ENCODE results near the gene METTL8.
"Not testable (repeated sequence)": the region's sequence is repeated elsewhere in the genome, so short reads cannot be mapped to it uniquely, and the experiment has no call there.

The METTL8 gene

DNA sequence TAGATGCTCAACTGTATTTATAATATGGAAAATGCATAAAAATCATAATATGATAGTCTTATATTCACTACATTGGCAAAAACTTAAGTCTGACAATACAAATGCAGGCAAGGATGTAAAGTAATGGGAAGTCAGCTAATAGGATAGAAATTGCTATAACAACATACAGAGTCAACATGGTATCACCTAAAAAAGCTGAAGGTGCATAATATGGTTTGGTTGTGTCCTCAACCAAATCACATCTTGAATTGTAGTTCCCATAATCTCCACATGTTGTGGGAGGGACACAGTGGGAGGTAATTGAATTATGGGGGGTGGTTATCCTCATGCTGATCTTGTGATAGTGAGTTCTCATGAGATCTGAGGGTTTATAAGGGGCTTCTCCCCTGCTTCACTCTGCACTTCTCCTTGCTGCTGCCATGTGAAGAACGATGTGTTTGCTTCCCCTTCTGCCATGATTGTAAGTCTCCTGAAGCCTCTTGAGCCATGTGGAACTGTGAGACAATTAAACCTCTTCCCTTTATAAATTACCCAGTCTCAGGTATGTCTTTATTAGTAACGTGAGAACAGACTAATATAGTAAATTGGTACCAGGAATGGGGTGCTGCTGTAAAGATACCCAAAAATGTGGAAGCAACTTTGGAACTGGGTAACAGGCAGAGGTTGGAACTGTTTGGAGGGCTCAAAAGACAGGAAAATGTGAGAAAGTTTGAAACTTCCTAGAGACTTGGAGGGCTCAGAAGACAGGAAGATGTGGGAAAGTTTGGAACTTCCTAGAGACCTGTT is 10.9 kb downstream of the METTL8 start:
- not testable (repeated sequence) for DNase-seq

DNA sequence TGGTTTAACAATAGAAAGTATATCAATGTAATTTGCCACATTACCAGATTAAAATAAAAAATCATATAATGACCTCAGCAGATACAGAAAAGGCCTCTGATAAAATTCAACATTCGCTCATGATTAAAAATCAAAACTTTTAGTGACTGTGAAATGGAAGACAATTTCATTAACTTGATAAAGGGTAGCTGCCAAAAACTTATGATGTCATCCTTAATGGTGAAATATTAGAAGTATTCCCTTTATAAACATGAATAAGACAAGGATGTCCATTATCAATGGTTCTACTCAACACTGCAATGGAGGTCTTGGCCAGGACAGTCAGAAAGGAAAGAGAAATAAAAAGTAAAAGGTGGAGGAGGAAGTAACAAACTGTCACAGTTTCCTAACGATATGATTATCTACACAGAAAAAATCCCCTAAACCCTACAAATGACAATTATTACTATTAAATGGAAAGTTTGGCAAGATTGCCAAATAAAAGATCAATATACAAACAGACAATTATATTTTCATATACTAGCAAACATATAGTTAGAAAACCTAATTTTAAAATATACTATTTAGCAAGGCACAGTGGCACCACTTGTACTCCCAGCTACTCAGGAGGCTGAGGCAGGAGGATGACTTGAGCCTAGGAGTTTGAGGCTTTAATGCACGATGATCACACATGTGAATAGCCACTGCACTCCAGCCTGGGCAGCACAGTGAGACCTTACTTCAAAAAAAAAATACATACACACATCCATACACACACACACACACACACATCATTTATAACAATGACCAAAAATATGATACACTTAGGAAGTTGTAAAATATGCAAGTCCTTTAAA is 12.8 kb downstream of the METTL8 start:
- no peak for DNase-seq

DNA sequence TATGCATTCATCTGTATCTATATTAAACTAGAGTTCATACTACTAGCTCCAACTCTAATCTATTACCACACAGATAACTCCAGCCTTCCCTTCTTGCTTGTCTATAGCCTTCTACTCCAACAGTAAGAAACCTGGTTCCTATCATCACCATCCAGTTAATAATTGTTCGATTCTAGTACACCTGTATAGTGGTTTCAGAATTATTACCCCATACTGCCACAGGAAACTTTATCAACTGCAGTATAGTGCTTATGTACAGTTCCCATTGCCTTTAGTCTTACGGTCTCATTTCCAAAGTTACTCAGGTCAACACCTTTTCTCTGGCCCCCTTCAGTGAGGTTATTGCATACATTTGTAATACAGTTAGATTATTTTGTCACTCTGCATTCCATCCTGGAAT is 14.5 kb downstream of the METTL8 start:
- DNase-seq = no peak

DNA sequence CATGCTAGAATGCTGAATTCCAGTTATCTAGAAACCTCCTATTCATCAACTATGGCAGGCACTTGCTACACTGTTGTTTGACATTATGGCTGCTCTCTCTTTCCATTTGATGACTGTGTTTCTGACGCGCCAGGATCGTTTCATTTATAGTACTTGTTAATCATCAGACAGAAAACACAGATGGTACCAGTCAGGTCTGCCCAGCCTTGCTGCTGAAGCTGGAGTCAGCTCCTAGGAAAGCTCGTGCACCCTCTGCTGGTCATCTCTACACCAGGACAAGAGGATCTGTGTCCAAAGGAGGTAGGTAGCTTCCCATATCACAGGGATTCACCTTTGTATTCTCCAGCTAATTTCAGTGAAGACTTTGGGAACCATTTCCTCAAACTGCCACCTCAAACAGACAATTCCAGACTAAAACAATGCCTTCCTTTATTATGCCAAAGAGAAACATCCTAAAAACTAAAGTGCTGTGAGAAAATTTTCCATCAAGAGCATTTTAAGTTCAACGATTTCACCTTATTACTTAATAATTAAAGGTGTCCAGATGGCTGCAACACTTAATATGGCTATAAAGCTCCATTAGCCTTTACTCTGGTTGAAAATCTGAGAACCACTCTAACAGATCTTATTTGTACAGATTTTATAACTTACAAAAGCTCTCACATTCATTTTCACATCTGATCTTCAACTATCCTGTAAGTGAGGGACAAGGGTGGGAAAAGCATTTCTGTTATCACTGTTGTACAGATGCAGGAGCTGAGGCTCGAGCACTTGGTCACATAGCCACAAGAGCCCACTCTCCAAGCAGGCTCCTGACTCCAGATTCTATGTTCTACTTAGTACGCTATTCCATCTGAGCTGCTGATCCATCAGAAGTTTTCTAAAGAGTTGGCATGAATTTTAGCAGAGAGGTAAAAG is 17.5 kb downstream of the METTL8 start:
- peak; percentile 76 to 89 (median 84) for DNase-seq

DNA sequence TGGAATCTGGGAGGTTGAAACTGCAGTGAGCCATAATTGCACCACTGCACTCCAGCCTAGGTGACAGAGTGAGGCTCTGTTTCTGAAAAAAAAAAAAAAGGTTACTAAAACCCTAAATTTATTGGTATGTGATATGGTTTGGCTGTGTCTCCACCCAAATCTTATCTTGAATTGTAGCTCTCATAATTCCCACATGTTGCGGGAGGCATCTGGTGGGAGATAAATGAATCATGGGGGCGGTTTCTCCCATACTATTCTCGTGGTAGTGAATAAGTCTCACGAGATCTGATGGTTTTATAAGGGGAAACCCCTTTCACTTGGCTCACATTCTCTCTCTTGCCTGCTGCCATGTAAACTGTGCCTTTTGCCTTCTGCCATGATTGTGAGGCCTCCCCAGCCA is 19.1 kb downstream of the METTL8 start:
- DNase-seq = not testable (repeated sequence)

DNA sequence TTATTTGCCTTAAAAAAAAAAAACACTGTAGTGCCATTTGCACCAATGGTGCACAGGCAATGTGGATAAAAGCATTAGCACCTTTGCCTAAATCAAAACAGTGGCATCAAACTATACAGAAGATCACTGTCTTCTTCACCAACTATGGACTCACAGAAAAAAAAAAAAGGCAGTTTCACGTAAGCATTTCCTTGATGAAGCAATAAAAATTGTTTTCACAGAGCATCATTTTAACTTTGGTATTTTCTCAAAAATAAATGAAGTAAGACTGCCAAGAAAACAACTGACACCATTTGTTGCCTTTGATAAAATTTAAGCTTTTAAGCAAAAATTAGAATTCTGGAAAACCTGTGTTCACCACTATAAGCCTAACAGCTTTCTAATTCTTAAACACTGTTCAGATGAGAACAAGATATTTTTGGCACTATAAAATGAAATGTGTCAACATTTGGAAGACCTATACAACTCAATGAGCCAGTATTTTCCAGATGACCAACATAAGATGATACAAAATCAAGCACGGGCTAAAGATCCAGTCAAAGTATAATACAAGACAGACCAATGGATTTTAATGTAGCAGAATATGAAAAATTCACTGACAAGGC is 21.1 kb downstream of the METTL8 start:
- no peak for DNase-seq

DNA sequence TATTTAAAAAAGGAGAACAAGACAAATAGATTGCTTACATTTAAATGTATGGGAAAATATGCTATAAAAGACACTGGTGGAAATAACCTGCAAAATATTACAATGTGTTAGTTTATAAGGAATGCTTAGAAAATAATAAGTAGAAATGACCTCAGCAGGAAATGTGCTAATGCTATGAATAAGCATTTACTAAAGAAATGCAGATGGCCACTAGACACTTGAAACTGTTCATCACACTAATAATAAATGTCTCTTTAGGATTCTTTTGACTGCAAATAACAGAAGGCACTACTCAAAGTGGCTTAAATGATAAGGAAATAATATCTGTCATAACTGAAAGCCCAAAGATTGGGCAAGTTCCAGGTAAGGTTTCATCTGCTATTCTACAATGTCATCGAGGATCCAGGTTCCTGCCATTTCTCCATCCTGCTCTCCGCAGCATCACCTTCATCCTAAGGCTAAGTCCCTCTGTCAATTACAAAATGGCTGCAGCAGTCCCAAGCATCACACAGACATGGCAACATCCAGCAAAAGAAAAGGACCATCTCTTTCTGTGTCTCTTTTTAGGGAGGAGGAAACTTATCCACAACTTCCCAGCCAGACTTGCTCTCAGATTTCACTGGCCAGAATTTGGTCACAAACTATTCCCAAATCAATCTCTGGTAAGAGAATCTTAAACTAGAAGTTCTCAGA is 21.9 kb downstream of the METTL8 start:
- no peak for DNase-seq

DNA sequence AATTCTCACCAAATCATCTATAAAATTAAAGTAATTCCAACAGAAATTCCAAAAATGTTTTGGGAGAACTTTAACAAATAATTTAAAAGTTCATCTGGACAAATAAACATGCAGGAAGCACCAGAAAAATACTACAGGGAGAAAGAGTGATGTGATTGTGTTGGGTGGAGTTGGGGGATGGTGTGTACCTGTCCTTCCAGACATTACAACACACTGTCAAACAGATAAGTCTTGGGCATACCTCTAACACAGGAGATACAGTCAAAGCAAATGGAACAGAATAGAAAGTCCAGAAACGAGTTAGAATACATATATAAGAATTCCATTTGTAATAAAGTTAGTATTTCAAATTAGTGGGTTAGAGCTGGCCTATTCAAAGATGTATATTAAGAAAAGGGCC is 22.6 kb downstream of the METTL8 start:
- no peak for DNase-seq

DNA sequence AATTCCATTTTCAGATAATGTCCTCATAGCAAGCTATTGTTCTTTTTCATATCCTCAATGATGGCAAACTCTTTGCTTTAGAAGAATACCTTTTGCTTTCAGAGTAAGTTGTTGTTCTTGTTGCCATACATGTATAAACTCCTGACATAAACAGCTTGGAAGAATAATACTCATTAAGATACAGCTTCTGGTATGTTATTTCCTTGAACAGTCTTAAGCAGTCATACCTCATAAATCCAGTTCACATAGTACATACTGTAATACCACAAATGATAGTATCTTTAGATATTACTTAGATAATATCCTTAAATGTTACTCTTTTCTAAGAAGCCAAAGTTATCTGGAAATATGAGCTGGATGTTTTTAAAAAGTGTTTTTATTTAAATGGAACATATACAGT is 23.2 kb downstream of the METTL8 start:
- DNase-seq = no peak

DNA sequence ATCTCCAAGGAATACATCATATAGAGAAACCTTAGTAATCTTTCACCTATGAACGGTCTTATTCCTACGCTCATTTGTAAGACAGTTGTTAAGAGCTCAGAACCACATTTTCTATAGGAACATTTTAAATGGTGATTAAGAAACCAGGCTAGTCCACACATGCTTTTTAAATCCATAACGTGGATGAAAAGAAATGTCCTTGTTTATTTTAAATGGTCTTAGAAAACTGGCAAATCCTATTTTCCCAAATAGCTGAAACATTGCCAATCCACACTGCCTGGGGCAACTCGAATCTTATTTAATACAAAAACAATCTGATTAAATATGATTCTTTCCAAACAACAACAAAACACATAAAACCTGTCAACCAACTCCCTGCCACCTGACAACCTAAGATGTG is 23.7 kb downstream of the METTL8 start:
- no peak for DNase-seq

DNA sequence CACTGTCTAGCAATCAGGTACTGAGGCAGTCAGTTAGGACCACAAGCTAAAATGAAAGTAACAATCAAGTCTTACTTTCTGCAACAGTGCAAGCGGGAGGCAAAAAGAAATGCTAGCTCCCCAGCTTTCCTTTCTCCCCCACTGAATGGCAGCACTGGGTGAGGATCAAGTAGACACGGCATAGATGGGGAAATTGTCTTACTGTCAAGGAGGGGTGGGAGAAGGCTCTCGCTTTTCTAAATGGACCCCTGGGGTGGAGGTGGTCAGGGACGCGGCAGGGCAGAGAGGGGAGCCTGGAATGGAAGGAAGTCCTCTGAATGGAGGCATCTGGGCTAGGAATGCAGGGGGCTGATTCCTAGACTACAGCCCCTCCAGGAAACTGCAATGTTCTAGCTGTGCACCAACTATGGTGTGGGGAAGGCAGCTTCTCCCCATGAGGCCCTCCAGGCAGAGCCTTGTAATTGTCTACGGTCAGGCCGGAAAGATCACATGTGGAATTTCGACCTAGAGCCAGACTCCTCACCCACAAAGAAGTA is 24.3 kb downstream of the METTL8 start:
- DNase-seq = no peak

DNA sequence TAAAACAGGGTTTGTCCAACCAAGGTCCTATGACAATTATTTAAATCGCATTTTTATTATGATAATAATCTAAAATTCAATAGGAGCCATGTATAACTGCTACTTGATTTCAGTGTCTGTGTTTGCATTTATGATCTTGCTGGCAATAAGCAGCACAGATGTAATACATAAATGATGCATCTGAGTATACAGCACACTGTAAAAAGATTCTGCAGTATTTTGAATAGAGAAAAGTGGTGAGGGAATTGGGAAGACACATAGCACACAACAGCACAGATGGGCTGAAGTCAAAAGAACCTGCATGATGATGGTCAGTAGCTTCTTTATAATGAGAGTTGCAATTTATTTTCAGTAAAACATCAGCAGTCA is 26.1 kb downstream of the METTL8 start:
- DNase-seq = no peak

DNA sequence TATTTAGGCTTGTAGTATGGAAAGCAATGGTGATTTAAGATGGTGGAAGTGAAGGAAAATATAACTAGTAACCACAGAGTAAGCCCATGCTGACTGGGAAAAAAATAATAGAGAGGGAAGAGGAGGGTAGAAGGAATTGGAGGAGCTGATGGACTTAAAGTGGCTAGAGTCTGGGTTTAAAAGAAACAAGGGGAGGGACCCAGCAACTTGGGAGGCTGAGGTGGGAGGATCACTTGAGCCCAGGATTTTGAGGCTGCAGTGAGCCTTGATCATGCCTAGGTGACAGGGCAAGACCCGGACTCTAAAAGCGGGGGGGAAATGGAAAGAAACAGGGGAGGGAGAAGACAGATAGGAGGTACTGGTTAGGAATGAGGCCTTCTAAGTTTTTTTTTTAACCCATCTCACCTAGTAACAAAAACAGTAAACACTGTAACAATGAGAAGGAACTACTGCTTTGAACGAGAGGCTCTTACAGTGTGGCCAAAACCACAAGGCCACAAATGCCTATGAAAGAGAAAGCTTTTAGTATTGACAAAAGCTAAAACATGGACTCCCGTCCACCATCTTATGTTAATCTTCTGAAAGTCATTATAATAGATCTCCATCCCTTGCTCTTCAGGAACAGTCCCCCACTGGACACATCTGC is 26.6 kb downstream of the METTL8 start:
- no peak for DNase-seq

DNA sequence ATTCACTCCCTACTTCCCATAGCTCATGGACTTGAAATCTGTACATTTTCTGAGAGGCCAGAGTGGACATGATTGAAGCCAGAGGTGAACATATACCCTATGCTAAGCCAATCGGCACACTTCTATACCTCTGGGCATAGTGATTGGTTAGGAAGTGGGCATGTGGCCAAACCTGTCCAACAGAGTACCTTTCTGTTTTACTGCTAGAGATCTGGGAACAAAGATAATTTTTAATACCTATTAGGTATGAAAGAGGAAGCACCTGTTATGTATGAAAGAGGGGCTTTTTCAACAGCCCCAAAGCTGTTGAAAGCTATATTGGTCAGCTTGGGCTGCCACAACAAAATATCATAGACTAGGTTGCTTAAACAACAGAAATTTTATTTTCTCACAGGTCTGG is 27.7 kb downstream of the METTL8 start:
- no peak for DNase-seq

DNA sequence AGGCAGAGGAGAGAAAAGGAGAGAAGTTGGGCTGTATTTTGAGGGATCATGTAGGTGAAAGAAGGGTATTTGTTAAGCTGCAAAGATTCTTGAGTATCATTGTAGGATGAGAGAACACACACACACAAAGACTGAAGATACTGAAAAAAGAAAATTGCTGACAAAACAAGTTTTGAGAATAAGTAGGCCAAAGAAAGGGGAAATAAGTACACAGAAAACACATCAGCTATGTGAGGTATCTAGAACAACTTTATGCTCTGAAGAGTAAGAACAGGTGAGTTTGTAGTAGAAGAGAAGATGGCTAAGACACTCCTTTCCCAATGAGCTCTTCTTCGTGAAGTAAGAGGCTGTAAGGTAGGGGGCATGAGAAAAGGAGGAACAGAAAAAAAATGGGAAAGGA is 28.2 kb downstream of the METTL8 start:
- peak in 2 of 4 experiments; percentile 8 to 26 for DNase-seq

DNA sequence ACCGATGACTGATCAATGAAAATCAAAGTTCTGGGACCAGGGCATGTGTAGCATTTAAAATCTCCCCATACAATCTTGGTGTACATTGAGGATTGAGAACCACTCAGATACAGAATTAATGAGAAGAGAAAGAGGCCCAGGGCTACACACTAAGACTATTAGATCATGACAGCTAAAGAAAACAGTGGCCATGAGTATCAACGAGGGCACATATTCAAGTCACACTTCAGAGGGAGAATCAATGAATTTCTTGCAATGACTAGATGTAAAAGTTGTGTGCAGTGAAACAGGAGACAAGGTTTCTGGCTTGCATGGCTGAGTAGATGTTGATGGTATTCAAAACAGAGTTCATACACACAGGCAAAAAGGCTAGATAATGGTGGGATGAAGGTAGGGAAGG is 29.1 kb downstream of the METTL8 start:
- DNase-seq = no peak

DNA sequence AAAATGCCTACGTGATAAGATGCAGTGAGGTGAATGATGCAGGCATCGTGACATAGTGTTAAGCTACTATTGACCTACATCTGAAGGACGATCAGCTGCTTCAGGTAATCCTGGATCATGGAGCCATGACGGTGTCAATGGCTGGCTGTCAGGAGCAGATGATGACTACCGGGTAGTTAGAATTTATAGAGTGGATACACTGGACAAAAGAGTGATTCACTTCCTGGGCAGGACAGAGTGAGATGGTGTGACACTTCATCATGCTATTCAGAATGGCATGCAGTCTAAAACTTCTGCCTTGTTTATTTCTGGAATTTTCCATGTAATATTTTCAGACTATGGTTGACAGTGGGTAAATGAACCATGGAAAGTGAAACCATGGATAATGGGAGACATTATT is 29.5 kb downstream of the METTL8 start:
- peak in 2 of 4 experiments; percentile 13 to 15 for DNase-seq

DNA sequence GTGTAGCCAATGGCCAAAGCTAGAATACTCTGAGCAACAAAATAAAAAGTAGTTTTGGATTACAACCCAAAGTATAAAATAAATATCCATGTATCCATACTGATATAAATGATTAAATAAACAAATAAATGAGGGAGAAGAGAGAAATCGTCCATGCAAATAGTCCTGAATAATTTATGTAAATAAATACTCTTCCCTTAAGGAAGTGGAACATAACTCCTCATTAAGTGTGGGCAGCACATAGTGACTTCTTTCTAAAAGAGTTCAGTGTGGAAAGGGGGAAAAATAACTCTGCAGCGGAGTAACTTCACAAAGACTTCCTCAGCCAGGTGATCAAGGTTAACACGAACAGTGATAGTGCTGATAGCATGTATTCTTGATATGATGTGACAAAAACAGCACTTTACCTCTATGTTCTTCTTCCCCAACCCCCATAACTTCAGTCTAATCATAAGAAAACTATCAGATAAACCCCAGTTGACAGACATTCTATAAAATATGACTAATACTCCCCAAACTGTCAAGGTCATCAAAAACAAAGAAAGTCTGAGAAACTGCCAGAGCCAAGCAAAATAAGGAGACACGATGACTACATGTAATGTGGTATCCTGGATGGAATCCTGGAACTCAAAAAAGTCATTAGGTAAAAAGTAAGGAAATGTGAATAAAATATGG is 30.7 kb downstream of the METTL8 start:
- no peak for DNase-seq

DNA sequence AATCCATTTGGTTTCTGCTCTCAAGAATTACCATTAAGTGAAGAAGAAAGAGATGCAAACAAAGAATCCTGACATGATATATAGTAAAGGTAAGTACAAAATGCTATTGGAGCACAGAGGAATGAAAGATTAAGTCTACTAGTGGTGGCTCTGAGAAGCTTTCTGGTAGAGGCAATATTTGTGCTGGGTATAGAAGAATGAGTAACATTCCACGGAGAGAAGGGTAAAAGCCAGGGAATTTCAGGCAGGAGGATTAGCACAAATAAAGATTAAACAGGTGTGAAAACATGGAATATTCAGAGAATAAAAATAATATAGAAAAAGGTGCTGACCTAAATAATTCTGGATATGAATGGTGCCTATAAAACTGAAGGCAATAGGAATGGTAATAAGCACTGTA is 31.8 kb downstream of the METTL8 start:
- DNase-seq = no peak

DNA sequence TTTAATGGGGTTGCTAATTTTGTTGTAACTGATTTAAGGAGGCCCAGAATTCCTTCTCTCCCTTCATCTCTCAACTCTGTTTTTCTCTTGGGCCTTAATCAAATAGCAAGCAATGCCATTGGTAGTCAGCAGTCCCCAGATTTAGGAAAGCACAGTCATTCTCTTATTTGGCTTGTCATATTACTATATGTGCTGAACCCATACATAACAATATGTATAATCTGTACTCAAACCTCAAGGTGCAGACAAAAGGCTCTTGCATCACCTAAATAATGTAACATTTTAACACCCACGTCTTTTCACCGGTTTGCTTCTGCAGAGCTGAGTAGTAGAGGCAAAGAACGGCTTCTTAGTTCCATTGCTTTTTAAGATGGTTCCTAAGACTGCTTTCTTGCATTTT is 33.4 kb downstream of the METTL8 start:
- no peak for DNase-seq

DNA sequence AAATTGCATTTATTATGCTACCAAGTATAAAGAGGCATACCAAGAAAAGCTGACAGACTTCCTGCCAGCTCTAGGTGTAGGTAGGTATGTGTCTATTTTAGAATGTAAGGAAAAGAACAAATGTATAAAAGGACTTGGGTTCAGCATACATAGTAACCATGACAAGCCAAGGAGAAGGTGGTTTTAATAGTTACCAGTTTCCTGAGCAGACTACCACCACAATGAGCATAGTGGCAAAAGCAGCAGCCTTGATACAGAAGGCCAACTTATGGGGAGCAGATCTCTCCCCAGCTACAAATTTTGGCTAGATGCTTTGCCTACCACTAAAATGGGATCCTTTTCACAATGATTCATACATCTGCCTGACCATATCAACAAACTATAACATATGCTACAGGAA is 34.5 kb downstream of the METTL8 start:
- no peak for DNase-seq

All from suppressor macrophage (primary cell).